Measurements from ENCODE around the gene B3GLCT.

DNA sequence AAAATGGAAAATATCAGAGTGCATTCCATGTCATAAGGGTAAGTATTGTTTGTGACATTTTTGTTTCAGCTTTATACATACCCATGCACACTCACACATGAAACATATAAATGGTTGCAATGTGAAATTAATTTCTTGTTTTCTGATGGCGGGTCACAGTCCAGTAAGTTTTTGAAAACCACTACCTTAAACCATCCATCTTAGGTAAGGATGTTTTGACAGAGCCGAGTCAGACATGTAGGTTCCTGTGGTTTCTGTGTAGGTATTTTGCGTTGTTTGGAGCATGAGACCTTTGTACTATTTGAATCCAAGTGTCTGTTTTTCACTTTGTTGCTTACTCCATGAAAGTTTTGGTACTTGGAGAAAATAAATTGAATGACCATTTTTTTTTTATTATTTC, 121.7 kb downstream of the B3GLCT start:
- no peak for TF ChIP-seq POLR2A (IDR thresholded peaks at IDR 0.05)
- TF ChIP-seq, protein P1, sequence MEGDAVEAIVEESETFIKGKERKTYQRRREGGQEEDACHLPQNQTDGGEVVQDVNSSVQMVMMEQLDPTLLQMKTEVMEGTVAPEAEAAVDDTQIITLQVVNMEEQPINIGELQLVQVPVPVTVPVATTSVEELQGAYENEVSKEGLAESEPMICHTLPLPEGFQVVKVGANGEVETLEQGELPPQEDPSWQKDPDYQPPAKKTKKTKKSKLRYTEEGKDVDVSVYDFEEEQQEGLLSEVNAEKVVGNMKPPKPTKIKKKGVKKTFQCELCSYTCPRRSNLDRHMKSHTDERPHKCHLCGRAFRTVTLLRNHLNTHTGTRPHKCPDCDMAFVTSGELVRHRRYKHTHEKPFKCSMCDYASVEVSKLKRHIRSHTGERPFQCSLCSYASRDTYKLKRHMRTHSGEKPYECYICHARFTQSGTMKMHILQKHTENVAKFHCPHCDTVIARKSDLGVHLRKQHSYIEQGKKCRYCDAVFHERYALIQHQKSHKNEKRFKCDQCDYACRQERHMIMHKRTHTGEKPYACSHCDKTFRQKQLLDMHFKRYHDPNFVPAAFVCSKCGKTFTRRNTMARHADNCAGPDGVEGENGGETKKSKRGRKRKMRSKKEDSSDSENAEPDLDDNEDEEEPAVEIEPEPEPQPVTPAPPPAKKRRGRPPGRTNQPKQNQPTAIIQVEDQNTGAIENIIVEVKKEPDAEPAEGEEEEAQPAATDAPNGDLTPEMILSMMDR (IDR thresholded peaks at IDR 0.05): no peak

Data from esophagus squamous epithelium (tissue), 4 donors.